ENCODE data around the gene SH3GLB2.

Gene SH3GLB2

DNA sequence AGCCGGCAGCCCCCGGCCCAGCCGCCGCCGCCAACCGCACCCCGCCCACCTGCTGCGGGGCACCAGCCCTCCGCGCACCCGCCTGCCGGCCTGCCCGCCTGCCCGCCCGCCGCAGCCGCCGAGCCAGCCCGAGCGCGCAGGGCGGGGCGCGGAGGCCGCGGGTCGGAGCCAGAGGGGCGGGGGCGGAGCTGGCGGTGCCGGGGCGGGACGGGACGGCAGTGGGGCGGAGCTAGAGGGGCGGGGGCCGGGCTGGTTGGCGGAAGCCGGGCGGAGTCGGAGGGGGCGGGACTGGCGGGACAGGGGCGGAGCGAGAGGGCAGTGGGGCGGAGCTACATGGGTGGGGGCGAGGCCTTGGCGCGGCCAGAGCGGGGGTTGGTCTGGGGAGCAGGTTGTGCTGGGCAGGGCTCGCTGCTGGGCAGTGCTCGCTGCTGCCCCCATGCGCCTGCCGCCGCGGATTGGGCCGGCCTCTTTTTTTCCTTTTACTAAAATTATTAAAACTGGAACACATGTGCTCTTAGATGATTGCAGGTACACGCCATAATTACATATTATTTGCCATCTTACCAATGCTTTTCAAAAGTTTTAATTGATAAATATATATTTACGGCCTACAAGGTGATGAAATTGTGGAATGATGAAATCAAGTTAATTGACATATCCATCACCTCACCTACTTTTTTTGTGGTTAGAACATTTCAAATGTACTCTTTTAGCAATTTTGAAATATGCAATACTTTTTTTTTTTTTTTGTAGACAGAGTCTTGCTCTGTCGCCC, at the start of gene SH3GLB2:
SH3GLB2 (minus strand) TSS at position 140 of the 775 bp plus-strand sequence. CDS start 177 bp downstream, outside the sequence.
- peak; percentile 95 for DNase-seq

DNA sequence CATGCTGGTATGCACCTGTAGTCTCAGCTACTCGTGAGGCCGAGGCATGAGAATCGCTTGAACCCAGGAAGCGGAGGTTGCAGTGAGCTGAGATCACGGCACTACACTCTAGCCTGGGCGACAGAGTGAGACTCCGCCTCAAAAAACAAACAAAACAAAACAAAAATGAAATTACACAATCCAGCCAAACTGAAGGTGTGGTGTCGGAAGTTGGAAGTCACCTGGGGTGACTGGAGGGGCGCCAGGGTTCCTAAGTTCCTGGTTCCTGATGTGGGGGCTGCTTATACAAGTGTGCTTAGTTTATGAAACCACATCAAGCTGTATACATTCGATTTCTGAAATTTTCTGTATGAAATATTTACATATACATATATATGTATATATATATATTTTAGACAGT, 49.1 kb upstream of the SH3GLB2 start:
- no peak for DNase-seq

GRCh38 chr9:129076640-129077037, 48.5 kb upstream of the SH3GLB2 start:
- no peak for DNase-seq

GRCh38 chr9:129075996-129076639, 48.0 kb upstream of the SH3GLB2 start:
- DNase-seq = no peak

DNA sequence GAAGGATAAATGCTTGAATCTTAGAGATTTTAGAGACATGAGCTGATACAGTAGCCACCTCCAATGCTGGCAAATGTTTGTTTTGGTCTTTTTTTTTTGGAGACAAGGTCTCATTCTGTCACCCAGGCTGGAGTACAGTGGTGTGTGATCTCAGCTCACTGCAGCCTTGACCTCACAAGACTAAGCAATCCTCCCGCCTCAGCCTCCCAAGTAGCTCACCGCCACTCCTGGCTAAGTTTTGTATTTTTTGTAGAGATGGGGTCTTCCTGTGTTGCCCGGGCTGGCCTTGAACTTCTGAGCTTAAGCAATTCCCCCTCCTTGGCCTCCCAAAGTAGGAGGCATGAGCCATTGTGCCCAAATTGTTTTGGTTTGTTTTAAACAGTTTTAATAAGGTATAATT, 46.0 kb upstream of the SH3GLB2 start:
- no peak for DNase-seq

- no peak for DNase-seq
These were observed 45.3 kb upstream of the SH3GLB2 start for GRCh38 chr9:129073404-129073803.

GRCh38 chr9:129072171-129072570, 44.0 kb upstream of the SH3GLB2 start:
- DNase-seq = no peak

- no peak for DNase-seq
These were observed 43.5 kb upstream of the SH3GLB2 start for GRCh38 chr9:129071526-129072126.

DNA sequence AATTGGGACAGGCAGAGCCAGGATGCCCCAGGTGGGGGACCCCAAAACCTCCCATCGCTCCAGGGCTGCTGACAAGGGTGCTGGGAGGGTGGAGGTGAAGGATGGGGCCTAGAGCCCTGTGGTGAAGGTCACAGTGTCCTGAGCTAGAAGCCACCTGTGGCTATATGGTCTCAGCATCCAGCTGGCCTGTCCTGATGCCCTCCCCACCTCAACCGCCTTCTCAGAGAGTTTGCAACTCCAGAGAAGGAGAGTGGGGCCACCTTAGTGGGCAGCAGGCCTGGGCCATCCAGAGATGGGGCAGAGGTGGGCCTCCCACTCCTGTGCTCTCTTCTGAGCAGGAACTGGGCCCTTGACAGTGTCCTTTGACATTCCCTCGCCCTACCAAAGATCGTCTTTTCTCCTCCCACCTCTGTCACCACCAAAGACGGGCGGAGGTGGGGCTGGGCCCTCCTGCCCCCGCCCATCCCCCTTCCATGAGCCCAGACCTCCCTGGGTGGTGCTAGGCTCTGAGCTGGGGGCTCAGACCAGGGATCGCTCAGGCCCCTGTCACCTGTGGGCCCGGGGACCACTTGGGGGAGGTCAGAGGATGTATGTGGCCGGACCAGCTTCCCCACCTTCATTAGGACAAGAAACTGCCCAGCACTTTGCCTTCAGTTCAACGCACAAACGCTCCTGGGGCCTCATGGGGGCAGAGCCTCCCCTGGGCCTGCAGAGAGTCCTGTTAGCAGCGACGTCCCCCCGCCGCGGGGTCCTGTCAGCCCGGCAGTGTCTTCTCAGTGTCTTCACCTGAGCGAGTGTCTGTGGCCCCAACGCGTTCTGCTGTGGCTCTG, 42.8 kb upstream of the SH3GLB2 start:
- DNase-seq = no peak

DNA sequence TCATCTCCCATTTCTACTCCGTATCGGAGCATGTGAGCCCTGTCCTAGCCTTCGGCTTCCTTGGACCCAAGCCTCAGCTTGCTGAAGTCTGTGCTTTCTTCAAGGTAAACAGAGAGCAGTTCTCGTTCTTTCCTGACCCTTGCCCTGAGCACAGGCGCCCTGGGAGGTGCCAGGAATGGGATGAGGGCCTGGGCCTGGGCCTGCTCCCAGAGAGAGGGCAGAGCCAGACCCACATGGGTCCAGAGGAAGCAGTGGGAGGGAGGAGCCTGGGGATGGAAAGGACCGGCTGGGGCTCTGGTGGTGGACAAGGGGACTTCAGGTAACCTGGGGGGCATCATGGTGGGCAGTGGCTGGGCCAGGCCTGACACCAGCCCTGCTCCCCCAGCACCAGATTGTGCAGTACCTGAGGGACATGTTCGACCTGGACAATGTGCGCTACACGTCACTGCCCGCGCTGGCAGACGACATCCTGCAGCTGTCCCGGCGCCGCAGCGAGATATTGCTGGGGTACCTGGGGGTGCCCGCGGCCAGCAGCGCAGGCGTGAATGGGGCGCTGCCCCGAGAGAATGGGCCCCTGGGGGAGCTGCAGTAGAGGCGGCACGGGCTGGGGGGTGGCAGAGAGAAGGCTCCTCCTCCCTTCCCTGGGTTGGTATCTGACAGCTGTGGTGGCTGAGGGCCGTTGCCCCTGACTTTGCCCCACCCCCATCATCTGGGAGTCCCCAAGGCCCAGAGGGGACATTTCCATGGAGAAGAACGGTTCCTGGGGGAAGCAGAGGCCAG, 41.9 kb upstream of the SH3GLB2 start:
- no peak for DNase-seq

GRCh38 chr9:129068990-129069861, 41.1 kb upstream of the SH3GLB2 start:
- peak; percentile 52 for DNase-seq

- DNase-seq = no peak
These were observed 40.0 kb upstream of the SH3GLB2 start for GRCh38 chr9:129068110-129068509.

- DNase-seq = no peak
These were observed 36.4 kb upstream of the SH3GLB2 start for GRCh38 chr9:129064499-129064908.

GRCh38 chr9:129063061-129063460, 34.9 kb upstream of the SH3GLB2 start:
- no peak for DNase-seq

GRCh38 chr9:129060991-129061390, 32.9 kb upstream of the SH3GLB2 start:
- DNase-seq = no peak

DNA sequence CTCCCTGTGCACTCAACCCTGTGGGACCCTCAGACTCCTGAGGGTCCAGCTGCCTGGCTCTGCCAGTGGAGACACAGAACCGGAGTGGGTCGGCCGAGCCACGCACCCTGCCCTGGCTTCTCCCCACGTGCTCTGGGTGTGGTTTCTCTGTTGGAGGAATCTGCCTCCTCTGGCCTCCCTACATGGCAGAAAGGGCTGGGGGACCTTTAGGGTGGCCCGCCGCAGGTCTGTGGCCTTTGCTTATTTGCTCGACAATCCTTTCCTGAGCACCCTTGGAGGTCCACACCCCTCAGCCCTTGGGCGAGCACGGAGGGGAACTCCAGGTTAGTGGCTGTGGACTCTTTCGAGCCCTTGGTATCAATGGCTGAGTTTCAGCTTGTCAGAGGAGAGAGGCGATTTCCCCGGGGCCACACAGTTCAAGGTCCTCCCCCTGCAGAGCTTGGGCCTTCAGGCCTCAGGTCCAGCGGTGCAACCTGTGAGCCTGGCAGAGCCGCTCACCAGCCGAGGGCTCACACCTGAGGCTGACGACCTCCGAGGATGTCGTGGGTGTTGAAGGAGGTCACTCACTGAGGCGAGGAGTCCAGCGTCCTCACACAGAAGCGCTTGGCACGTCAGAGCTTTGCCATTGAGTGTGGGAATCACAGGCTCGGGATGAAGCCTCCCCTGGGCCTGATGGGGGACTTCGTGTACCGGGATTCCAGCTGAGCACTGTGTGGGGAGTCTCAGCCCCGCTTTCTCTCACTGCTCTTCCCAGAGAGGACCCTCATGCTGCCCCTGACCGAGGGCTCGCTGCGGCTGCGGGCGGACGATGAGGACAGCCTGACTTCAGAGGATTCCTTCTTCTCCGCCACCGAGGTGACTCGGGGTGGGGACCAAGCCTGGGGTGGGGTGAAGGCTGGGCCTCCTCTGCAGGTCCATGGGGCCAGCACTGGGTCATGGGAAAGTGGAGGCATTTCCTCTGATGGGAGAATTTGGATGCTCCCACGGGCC, 32.0 kb upstream of the SH3GLB2 start:
- DNase-seq = no peak

GRCh38 chr9:129058965-129059795, 31.0 kb upstream of the SH3GLB2 start:
- DNase-seq = no peak

DNA sequence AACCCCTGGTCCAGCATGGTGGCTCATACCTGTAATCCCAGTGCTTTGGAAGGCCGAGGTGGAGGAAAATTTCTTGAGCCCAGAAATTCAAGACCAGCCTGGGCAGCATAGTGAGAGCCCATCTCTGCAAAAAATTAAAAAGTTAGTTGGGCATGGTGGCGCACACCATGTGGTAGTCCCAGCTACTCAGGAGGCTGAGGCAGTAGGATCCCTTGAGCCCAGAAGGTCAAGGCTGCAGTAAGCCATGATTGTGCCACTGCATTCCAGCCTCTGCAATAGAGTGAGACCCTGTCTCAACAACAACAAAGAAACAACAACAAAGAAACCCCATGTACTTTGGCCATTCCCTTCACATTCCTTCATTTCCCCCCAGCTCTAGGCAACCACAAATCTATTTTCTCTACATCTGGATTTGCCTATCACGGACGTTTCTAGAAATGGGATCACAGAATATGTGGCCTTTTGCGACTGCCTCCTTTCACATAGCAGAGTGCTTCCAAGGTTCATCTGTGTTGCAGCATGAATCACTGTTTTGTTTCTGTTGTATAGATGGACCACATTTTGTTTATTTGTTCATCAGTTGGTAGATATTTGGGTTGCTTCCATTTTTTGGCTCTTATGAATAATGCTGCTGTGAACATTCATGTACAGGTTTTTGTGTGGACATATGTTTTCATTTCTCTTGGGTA, 26.2 kb upstream of the SH3GLB2 start:
- no peak for DNase-seq
